Cardiac fibroblast (primary cell): ENCODE data around the gene GOLGA1.
A peak's percentile ranks its signal among the peaks of the same experiment; 100 is the strongest.

Experiments used
- DNase-seq, 2 donors: peaks; one replicate each; pipeline versions ENCODE4 v3.0.0 to v3.0.0-alpha.2; 2010; ENCODE audit warnings: low read depth in 2 of 2
- H3K4me3 ChIP-seq, 2 donors: replicated peaks in 1 of 2; 1 replicate in 1 of 2; 2 replicates in 1 of 2; pipeline ENCODE4 v1.5.1; 2011; ENCODE audit warnings: low read depth in 2 of 2, low read length in 2 of 2, mild to moderate bottlenecking in 2 of 2, moderate library complexity in 1 of 2
- CTCF ChIP-seq: IDR thresholded peaks from one replicate; pipeline ENCODE4 v1.5.1; 2011; ENCODE audit warnings: low read depth, mild to moderate bottlenecking, low read length, inconsistent platforms

Gene GOLGA1

GRCh38 chr9:124914753-124915405, 26.0 kb downstream of the GOLGA1 start:
- DNase-seq = no peak
- TF ChIP-seq CTCF = no peak
- H3K4me3 ChIP-seq = no peak overlapping the region

- TF ChIP-seq CTCF = no peak
- no peak for DNase-seq
- no peak overlapping the region for H3K4me3 ChIP-seq
Measured at GRCh38 chr9:124913378-124913777, 27.5 kb downstream of the GOLGA1 start.

- TF ChIP-seq CTCF = no peak
- no peak for DNase-seq
- no peak overlapping the region for H3K4me3 ChIP-seq
Measured at GRCh38 chr9:124911766-124912165, 29.1 kb downstream of the GOLGA1 start.

GRCh38 chr9:124908098-124908497, 32.8 kb downstream of the GOLGA1 start:
- DNase-seq = no peak

GRCh38 chr9:124906966-124907365, 33.9 kb downstream of the GOLGA1 start:
- no peak overlapping the region for H3K4me3 ChIP-seq
- DNase-seq = peak; percentile 19 to 24
- TF ChIP-seq CTCF = no peak

More at GRCh38 chr9:124908098-124908497, 32.8 kb downstream of the GOLGA1 start:
- H3K4me3 ChIP-seq = no peak overlapping the region
- no peak for TF ChIP-seq CTCF

GRCh38 chr9:124899845-124900244, 41.0 kb downstream of the GOLGA1 start:
- TF ChIP-seq CTCF = no peak
- no peak overlapping the region for H3K4me3 ChIP-seq
- DNase-seq = no peak
